Measurements from ENCODE around the gene APOA1. TPM values are rescaled to one million over a fixed set of nuclear protein-coding genes. Genes with fewer than 3 reads are reported as not detected.
"Not testable (repeated sequence)": the region's sequence is repeated elsewhere in the genome, so short reads cannot be mapped to it uniquely, and the experiment has no call there.

Gene APOA1
- polyA plus RNA-seq, 5 donors = 3.3 to 33.2 (median 4.4) TPM

DNA sequence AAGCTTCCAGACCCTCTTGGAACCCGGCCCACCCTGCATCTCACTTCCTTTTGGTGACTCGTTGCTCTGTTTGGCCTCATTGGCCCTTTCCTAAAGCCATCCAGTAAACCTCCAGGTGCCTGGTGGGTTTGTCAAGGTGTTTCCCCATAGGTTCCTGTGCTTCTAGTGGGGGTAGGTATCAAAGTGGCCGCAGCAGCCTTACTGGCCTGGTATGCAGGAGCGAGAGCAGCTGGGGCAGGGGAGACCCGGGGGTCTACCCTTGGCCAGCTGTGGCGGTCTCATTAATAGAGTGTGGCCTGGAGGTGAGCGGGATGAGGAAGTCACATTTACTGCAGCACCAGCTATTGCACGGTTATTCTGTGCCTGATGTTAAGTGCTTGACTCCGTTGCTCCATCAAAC, 18.4 kb downstream of the APOA1 start:
- no peak for DNase-seq

DNA sequence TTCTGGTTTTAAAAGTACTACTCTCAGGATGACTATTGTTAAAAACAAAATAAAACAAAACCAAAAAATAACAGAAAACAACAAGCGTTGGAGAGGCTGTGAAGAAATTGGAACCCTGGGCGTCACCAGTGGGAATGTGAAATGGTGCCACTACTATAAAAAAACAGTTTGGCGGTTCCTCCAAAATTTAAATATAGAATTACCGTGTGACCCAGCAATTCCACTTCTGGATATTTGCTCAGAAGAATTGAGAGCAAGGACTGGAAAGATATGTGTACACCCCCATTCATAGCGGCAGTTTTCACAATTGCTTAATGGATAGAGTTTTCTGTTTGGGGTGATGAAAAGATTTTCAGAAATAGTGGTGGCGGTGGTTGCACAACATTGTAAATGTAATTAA, 22.9 kb downstream of the APOA1 start:
- DNase-seq = no peak

DNA sequence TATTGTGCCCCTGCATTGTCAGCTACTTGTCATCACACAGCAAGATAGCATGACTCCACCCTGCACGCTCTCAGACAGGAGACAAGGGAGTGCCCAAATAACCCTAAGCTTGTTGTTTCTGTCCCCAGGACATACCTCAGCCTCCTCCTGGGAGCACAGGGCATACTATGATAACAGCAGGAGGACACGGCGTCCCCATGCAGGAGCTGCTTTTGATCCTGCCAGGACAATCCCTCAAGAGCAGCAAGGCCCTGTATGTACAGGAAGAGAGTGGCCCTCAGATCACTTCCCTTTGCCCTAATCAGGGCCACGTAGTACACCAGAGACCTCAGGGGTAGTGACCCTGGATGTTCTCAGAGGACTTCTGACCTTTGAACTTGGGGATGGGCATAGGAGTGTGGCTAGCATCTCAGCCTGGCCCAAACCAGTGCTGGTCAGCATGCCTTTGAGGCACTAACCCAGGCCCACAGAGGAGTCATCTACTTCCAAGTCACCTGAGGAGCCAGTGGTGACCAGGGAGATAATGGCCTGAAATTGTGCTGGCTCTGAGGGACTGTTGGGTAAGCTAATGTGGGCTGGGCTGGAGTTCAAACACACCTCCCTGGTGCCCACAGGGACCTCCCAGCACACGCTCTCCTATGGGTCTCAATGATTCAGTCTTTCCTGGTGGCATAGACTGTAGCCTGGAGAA, 23.5 kb downstream of the APOA1 start:
- DNase-seq = no peak

DNA sequence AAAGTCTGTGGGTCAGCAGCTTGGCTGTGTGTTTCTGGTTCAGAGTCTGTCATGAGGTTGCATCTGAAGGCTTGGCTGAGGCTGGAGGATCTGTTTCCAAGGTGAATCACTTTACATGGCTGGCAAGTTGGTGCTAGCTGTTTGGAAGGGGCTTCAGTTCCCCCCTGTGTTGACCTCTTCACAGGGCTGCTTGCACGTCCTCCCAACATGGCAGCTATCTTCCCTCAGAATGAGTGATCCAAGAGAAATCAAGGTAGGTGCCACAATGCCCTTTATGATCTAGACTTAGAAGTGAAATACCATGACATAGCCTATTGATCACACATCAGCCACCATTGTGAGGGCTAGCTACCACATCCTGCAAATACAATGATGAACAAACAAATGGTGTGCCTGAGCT, 24.3 kb downstream of the APOA1 start:
- no peak for DNase-seq

DNA sequence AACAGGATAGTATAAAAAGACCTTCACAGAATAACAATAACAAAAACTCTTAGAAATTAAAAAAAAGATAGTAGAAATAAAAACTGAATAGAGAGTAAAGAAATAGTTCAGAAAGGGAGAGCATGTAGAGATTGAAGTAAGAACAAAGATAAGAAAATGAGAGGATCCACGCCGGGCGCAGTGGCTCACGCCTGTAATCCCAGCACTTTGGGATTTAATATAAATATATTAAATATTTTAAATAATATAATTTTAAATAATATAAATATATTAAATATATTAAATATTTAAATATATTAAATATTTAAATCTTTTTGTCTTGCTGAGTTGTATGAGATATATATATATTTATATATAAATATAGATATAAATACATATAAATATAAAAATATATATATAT, 25.3 kb downstream of the APOA1 start:
- no peak for DNase-seq

DNA sequence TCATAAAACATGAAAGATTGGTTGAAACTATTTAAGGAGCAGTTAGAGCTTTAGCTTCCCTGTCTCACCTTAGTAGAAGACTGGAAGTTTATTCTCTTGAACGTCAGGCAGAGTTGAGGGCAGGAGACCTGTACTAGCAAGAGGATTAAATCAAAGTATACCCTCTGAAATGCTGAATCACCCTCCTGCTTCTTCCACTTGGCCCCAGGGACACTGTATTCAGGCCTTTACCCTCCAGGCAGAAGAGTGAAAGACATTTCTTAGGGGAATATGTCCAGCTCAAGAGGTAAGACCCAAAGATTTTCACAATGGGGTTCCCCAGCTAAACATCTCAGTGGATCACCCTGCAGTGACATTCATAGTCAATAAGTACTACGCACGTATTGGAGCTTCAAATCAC, 26.2 kb downstream of the APOA1 start:
- DNase-seq = no peak

DNA sequence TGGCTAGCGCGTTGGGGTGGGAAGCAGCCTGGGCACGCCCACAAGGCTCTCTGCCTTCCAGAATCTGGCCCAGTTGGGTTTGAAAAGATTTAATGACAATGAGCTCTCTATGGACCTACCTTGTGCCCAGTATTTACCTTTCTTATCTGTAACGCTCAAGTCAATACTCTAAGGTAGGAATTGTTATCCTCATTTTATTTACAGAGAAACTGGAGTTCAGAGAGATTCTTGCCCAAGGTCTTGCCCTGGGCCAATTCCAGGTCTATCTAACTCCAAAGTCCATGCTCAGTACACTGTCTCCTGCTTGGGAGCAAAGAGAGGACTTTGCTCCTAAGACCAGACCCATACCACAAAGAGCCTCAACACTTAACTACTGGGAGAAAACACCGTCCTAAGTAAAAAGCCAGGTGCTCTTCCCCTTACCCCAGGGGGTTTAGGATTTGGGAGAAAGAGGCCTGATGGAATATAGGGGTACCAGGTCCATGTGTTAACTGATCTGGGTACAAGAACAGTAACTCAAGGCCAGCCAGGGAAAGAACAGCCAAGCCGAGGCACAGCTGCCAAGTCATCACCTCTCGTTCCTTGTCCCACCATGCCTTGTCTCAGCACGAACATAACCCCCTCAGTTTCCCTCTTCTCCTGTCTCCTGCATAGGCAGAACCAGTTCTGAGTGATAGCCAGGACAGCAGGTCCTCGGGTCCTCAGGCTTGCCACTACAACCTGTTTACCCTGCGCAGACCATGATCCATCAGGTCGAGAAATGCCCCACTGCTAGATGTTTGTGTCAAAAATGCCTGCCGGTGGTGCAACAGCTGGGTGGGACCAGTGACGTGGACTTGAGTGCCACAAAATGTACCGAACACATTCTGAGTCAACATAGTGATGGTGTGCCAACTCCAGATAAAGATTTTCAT, 28.9 kb downstream of the APOA1 start:
- no peak for DNase-seq

DNA sequence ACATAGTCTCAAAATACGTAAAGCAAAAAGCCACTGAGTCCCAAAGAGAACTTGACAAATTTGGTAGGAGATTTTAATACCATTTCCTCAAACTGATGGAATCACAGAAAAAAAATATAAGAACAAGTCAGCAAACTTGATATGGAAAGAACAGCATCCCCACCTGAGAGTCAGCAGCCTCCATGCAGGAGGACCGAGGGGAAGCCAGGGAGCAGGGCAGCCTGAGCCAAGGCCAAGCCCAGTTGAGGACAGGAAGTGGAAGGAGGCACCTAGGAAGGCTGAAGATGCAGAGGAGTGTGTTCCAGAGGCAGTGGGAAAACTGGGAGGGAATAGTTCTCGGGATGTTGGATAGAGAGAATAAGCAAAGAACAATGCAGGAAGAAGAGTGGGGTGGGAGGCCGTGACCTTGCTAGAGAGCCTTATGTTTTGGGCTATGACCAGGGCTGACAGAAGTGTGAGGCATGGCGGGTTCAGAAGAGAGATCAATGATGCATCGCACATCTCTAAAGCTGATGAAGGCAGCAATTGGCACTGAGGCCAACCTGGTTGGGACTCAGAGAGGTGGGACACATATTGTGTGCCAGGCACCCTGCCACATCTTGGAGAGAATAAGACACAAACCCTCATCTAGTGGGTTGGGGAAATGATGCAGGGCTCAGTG, 29.7 kb downstream of the APOA1 start:
- no peak for DNase-seq

DNA sequence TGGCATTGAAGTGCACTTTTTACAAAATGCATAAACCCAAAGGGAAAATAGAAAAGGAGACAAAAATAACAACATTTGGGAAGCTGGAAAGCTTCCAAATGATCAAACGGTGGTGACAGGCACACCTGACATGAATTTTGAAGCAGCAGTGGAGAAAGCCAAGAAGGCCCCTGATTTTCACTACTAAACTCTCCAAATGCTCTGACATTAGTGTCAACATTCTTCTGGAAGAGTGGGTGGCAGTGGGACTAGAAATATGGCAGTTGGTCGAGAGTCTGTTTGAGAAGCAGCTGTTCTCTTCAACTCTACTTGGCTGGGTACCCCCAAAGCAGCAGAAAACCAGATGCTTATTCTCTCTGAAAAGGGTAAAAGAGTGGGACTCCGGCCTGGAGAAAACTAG, 33.4 kb downstream of the APOA1 start:
- DNase-seq = no peak

DNA sequence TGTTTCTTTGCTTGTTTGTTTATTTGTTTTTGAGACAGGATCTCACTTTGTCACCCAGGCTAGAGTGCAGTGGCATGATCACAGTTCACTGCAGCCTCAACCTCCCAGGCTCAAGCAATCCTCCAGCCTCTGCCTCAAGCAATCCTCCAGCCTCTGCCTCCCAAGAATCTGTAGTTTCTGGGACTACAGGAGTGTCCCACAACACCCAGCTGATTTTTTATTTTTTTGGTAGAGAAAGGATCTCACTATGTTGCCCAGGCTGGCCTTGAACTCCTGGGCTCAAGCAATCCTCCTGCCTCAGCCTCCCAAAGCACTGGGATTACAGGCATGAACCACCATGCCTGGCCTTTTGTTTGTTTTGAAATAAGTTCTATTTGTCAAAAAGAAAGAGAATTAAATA, 35.8 kb downstream of the APOA1 start:
- not testable (repeated sequence) for DNase-seq

DNA sequence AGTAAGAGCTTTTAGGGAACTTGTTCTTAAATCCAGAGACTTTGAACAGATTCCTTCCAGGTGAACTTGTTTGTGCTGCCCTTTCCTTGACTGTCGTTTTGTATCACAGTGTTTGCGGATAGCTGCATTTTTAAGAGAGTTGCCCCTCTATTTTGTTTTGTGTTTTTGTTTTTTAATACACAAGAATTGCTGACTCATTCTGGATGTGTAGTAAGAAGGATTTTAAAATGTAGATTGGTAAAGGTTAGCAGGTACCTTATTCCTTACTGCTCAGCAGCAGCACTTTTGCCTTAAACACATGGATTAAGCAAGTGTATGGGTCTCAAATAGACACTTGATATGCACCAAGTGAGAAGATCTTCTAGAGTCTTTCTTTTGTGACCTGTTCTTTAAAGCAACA, 36.8 kb downstream of the APOA1 start:
- DNase-seq = no peak

DNA sequence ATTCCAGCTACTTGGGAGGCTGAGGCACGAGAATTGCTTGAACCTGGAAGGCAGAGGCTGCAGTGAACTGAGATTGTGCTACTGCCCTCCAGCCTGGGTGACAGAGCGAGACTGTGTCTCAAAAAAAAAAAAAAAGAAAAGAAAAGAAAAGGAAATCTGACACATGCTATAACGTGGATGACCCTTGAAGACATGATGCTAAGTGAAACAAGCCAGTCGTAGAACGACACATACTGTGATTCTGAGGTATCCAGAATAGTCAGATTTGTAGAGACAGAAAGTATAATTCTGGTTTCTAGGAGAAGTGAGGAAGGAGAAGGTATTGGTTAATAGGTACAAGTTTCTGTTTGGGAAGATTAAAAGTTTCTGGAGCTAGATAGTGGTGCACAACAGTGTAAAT, 39.1 kb downstream of the APOA1 start:
- no peak for DNase-seq

DNA sequence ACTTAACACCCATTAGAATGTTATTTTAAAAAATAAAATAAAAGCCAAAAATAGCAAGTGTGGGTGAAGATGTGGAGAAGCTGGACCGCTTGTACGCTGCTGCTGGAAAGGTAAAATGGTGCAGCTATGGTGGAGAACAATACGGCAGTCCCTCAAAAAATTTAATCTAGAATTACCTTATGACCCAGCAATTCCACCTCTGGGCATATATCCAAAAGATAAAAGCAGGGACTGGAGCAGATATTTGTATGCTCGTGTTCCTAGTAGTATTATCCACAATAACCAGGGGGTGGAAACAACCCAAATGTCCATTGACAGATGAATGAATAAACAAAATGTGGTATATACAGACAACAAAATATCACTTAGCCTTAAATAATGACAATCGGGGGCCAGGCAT, 39.6 kb downstream of the APOA1 start:
- no peak for DNase-seq

DNA sequence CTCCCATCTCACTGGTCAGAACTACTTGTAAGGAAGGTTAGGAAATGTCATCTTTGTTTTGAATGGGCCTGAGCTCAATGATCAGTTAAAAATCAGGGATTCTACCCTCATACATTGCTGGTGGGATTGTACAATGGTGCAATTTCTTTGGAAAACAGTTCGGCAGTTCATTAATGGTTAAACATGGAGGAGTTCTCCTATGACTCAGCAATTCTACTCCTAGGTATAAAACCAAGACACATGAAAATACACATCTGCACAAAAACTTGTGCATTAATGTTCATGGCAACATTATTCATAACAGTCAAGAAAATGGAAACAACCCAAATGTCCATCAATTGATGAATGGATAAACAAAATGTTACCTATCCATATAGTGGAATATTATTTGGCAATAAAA, 40.9 kb downstream of the APOA1 start:
- no peak for DNase-seq

DNA sequence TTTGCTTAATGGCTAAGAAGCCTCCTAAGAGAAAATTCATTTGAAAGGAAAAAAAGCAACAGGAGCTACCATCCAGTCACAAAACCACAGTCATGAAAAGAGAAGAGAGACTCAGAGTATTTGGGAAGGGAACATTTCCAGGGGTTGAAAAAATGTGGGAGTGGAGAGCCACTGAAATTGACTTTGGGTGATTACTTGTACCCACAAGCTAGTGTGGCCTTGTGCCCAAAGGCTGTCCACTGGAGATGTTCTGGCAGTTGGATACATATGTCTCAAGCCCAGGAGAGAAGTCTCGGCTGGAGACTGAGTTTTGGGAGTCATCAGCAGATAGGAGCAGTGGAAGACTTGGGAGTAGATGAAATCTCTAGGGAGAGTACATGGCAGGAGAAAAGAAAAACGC, 42.6 kb downstream of the APOA1 start:
- DNase-seq = no peak

DNA sequence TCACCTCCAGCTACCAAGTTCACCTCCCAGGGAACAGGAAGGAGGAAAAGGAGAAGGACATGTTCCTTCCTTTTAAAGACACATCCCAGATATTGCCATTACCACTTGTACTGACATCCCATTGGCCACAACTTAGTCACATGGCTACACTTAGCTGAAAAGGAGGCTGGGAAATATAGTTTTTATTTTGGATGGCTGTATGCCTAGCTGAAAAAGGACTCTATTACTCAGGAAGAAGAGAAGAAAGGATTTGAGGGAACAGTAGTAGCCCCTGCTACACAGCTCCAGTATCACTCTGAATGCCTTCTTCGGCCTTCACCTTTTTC, 43.7 kb downstream of the APOA1 start:
- DNase-seq = no peak

DNA sequence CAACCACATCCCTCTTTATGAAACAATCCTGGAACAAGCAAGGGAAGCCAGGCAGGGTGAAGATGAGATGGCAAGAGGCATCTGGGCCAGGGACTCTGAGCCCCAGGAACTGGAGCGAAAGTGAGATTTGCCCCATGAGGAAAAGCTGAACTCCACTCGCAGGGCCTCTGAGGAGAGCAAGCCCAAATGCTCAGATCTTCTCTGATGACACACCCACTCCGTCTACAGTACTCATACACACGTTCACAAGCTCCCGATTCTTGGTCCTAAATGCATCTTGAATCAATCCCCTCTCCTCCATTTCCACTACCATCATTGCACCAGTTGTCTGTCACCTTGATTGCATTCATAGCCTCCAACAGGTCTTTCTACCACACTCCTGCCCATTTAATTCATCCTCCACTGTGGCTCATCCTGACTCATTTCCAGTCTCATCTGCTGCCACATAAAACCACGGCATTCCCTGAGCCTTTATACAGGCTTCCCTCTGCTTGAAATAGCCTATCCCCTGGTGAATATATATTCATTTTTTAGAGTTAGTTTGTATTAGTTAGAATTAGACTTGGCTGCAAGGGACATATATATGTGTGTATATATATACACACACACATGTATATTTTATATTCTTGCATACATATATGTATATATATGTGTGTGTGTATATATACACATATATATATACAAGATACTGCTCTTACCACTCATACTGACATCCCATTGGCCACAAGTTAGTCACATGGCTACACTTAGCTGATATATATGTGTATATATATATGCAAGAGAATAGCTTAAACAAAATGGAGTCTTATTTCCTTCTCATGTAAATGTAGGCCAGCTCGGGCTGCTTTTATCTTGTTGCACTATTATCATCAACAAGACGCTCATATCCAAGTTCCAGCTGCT, 44.3 kb downstream of the APOA1 start:
- no peak for DNase-seq

DNA sequence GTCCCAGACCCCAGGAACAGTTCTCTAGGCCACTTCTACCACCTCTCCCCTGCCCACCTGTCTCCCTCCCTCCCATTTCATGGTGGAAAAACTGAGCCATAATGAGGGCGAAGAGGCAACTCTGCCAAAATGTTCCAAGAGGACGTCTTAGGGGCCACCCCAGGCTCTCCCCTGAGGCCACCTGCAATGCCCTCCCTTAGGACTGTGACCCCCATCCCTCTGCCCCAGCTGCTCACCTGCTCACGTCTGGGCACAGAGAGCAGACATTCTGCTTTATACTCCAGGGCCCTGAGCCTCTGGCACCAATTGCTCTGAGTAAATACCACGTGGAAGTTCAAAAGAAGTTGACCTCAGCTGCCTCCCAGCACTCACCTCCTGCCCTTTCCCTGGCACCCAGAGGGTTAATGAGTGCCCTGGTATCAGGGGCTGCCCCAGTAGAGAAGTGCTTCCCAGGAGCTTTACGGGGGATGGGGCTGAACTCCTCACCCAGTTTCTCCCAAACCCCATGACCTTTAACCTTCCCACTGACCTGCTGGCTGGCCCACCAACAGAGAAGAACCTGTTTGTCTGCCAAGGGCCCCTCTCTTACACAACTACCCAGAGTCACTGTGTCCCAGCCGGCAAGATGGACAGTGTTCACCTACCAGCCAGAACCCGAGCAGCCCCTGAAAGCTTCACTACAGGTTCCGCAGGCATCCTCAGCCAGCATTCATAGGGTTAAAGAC, 45.1 kb downstream of the APOA1 start:
- no peak for DNase-seq

DNA sequence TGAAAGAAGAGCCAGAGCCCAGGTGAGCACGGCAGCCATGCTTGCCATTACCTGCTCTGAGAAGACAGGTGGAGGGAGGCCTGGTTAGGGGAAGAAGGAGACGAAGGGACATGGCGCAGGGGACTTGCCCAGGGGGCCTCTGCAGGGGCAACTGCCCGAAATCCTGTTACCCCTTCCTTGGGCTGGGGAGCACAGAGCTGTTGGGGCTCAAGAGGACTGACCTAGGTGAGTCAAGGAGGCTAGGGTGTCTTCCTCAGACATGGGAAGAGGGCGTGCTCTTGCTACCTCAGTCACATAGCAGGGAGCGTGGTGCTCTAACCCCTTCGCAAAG, 45.6 kb downstream of the APOA1 start, which contains the start of gene APOA5:
Gene APOA5, minus strand, starts transcription at position 67 of the 331 bp plus-strand sequence. Its CDS starts 19 bp downstream, at position 48.
- no peak for DNase-seq

DNA sequence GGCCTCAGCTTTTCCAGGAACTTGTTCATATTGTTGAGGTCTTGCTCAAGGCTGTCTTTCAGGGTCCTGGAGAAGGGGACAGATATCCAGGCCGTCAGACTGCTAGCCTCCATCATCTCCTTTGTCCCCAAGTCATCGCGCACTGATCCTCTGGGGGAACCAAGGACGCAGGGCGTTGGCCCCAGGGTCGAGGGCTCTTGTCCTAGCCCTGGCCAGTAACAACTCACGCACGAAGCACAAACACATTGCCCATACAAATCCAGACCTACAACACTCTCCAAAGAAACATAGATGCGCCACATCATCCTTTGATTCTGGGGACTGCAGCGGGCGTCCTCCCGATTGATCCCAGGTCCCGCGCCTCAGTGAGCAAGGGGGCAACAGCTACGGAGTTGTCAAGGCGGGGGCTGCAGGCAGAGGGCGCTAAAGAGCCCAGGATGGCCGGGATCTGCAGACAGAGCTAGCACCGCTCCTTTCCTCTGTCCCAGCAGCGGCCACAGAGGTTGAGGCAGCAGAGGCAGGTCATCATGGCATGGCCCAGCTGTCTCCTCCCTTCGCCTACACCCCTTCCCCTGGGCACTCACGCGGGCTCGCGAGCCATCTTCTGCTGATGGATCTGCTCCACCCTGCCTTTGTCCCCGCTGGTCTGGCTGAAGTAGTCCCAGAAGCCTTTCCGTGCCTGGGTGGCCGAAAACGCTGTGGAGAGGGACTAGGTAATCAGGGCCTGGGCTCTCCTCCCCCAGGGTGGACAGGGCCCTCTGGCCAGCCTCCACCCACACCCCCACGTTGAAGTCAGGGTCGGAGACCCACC, 46.2 kb downstream of the APOA1 start:
- DNase-seq = peak in 1 of 2 donors; percentile 73
